ENCODE results near the gene PPM1J.
"Not testable (repeated sequence)": the region's sequence is repeated elsewhere in the genome, so short reads cannot be mapped to it uniquely, and the experiment has no call there.

The PPM1J gene

GRCh38 chr1:112721966-112722524 lies 6.9 kb upstream of the PPM1J start:
- H3K9me3 ChIP-seq (ENCODE audit: control insufficient read depth, low read length), result no peaks in the 10 kb centered on the region
- no peak overlapping the region for H3K4me3 ChIP-seq (ENCODE audit: insufficient read depth, low read depth, low read length)
- 81% methylated on average over 10 of the region's 10 CpGs for WGBS, 2 experiments
- peaks cover 30% of the 10 kb centered on the region for H3K27me3 ChIP-seq (ENCODE audit: control insufficient read depth, insufficient read depth, low read length, poor library complexity, severe bottlenecking)
- no peaks in the 10 kb centered on the region for H3K36me3 ChIP-seq (ENCODE audit: control insufficient read depth, insufficient read depth, low read length)
- no peak overlapping the region for H3K27ac ChIP-seq (ENCODE audit: insufficient read depth, low read depth, low read length, poor library complexity, severe bottlenecking)
- peaks cover 16% of the 10 kb centered on the region for H3K4me1 ChIP-seq (ENCODE audit: control insufficient read depth, insufficient read depth, low read length)

GRCh38 chr1:112721294-112721693 lies 6.2 kb upstream of the PPM1J start:
- H3K9me3 ChIP-seq (ENCODE audit: control insufficient read depth, low read length); H3K36me3 ChIP-seq (ENCODE audit: control insufficient read depth, insufficient read depth, low read length); H3K4me3 ChIP-seq (ENCODE audit: insufficient read depth, low read depth, low read length); H3K27ac ChIP-seq (ENCODE audit: insufficient read depth, low read depth, low read length, poor library complexity, severe bottlenecking): not testable (repeated sequence)
- Histone ChIP-seq H3K4me1 (ENCODE audit: control insufficient read depth, insufficient read depth, low read length) (peaks cover 16% of the 10 kb centered on the region), H3K27me3 (ENCODE audit: control insufficient read depth, insufficient read depth, low read length, poor library complexity, severe bottlenecking) (peaks cover 30% of the 10 kb centered on the region)
- 93% methylated on average over 2 of the region's 2 CpGs for WGBS, 2 experiments

- 77 to 78% methylated on average over 2 to 3 of the region's 3 CpGs for WGBS, 2 experiments
Observed at GRCh38 chr1:112720800-112721199, 5.7 kb upstream of the PPM1J start.

GRCh38 chr1:112719706-112720105 lies 4.6 kb upstream of the PPM1J start:
- Histone ChIP-seq H3K27ac (ENCODE audit: insufficient read depth, low read depth, low read length, poor library complexity, severe bottlenecking) (no peak overlapping the region), H3K36me3 (ENCODE audit: control insufficient read depth, insufficient read depth, low read length) (no peaks in the 10 kb centered on the region), H3K27me3 (ENCODE audit: control insufficient read depth, insufficient read depth, low read length, poor library complexity, severe bottlenecking) (peaks cover 44% of the 10 kb centered on the region), H3K4me3 (ENCODE audit: insufficient read depth, low read depth, low read length) (no peak overlapping the region), H3K4me1 (ENCODE audit: control insufficient read depth, insufficient read depth, low read length) (peaks cover 23% of the 10 kb centered on the region), H3K9me3 (ENCODE audit: control insufficient read depth, low read length) (no peaks in the 10 kb centered on the region)
- 88 to 92% methylated on average over 1 to 2 of the region's 2 CpGs for WGBS, 2 experiments

More at GRCh38 chr1:112720800-112721199, 5.7 kb upstream of the PPM1J start:
- Histone ChIP-seq H3K36me3 (ENCODE audit: control insufficient read depth, insufficient read depth, low read length) (no peaks in the 10 kb centered on the region), H3K27ac (ENCODE audit: insufficient read depth, low read depth, low read length, poor library complexity, severe bottlenecking) (no peak overlapping the region), H3K4me1 (ENCODE audit: control insufficient read depth, insufficient read depth, low read length) (peaks cover 21% of the 10 kb centered on the region), H3K4me3 (ENCODE audit: insufficient read depth, low read depth, low read length) (no peak overlapping the region), H3K9me3 (ENCODE audit: control insufficient read depth, low read length) (no peaks in the 10 kb centered on the region), H3K27me3 (ENCODE audit: control insufficient read depth, insufficient read depth, low read length, poor library complexity, severe bottlenecking) (peaks cover 34% of the 10 kb centered on the region)

- no peaks in the 10 kb centered on the region for H3K36me3 ChIP-seq (ENCODE audit: control insufficient read depth, insufficient read depth, low read length)
- H3K9me3 ChIP-seq (ENCODE audit: control insufficient read depth, low read length), result no peaks in the 10 kb centered on the region
- H3K27ac ChIP-seq (ENCODE audit: insufficient read depth, low read depth, low read length, poor library complexity, severe bottlenecking), result no peak overlapping the region
- peaks cover 51% of the 10 kb centered on the region for H3K27me3 ChIP-seq (ENCODE audit: control insufficient read depth, insufficient read depth, low read length, poor library complexity, severe bottlenecking)
- H3K4me3 ChIP-seq (ENCODE audit: insufficient read depth, low read depth, low read length), result no peak overlapping the region
- WGBS, 2 experiments, result 35% methylated on average over 44 of the region's 44 CpGs
- H3K4me1 ChIP-seq (ENCODE audit: control insufficient read depth, insufficient read depth, low read length), result peaks cover 30% of the 10 kb centered on the region
Observed at GRCh38 chr1:112718691-112719418, 3.7 kb upstream of the PPM1J start.

- Histone ChIP-seq H3K4me3 (ENCODE audit: insufficient read depth, low read depth, low read length) (no peak overlapping the region), H3K27me3 (ENCODE audit: control insufficient read depth, insufficient read depth, low read length, poor library complexity, severe bottlenecking) (peaks cover 56% of the 10 kb centered on the region), H3K27ac (ENCODE audit: insufficient read depth, low read depth, low read length, poor library complexity, severe bottlenecking) (no peak overlapping the region), H3K4me1 (ENCODE audit: control insufficient read depth, insufficient read depth, low read length) (peaks cover 20% of the 10 kb centered on the region), H3K9me3 (ENCODE audit: control insufficient read depth, low read length) (no peaks in the 10 kb centered on the region), H3K36me3 (ENCODE audit: control insufficient read depth, insufficient read depth, low read length) (no peaks in the 10 kb centered on the region)
- WGBS, 2 experiments, result 91 to 92% methylated on average over 1 to 2 of the region's 2 CpGs
Observed at GRCh38 chr1:112717263-112717873, 2.2 kb upstream of the PPM1J start.

GRCh38 chr1:112716133-112716720 lies 1.1 kb upstream of the PPM1J start:
- Histone ChIP-seq H3K4me1 (ENCODE audit: control insufficient read depth, insufficient read depth, low read length) (peaks cover 16% of the 10 kb centered on the region), H3K4me3 (ENCODE audit: insufficient read depth, low read depth, low read length) (peak overlapping the region; percentile 51), H3K36me3 (ENCODE audit: control insufficient read depth, insufficient read depth, low read length) (no peaks in the 10 kb centered on the region), H3K27ac (ENCODE audit: insufficient read depth, low read depth, low read length, poor library complexity, severe bottlenecking) (no peak overlapping the region), H3K9me3 (ENCODE audit: control insufficient read depth, low read length) (no peaks in the 10 kb centered on the region), H3K27me3 (ENCODE audit: control insufficient read depth, insufficient read depth, low read length, poor library complexity, severe bottlenecking) (peaks cover 56% of the 10 kb centered on the region)
- WGBS, 2 experiments, result 19% methylated on average over 13 of the region's 13 CpGs

GRCh38 chr1:112714313-112715263 lies 544 bp downstream of the PPM1J start:
- no peaks in the 10 kb centered on the region for H3K9me3 ChIP-seq (ENCODE audit: control insufficient read depth, low read length)
- 0 to 1% methylated on average over 86 of the region's 86 CpGs for WGBS, 2 experiments
- H3K27me3 ChIP-seq (ENCODE audit: control insufficient read depth, insufficient read depth, low read length, poor library complexity, severe bottlenecking), result peaks cover 43% of the 10 kb centered on the region
- H3K4me1 ChIP-seq (ENCODE audit: control insufficient read depth, insufficient read depth, low read length), result peaks cover 16% of the 10 kb centered on the region
- H3K27ac ChIP-seq (ENCODE audit: insufficient read depth, low read depth, low read length, poor library complexity, severe bottlenecking), result no peak overlapping the region
- H3K36me3 ChIP-seq (ENCODE audit: control insufficient read depth, insufficient read depth, low read length), result no peaks in the 10 kb centered on the region
- peak overlapping the region; percentile 51 for H3K4me3 ChIP-seq (ENCODE audit: insufficient read depth, low read depth, low read length)

GRCh38 chr1:112713466-112714312 lies 1.4 kb downstream of the PPM1J start:
- whole genome bisulfite sequencing, 2 experiments, result 40 to 41% methylated on average over 14 of the region's 14 CpGs

More at GRCh38 chr1:112713466-112714312, 1.4 kb downstream of the PPM1J start:
- Histone ChIP-seq H3K9me3 (ENCODE audit: control insufficient read depth, low read length) (no peaks in the 10 kb centered on the region), H3K36me3 (ENCODE audit: control insufficient read depth, insufficient read depth, low read length) (no peaks in the 10 kb centered on the region), H3K27me3 (ENCODE audit: control insufficient read depth, insufficient read depth, low read length, poor library complexity, severe bottlenecking) (peaks cover 34% of the 10 kb centered on the region), H3K27ac (ENCODE audit: insufficient read depth, low read depth, low read length, poor library complexity, severe bottlenecking) (no peak overlapping the region), H3K4me1 (ENCODE audit: control insufficient read depth, insufficient read depth, low read length) (peaks cover 16% of the 10 kb centered on the region), H3K4me3 (ENCODE audit: insufficient read depth, low read depth, low read length) (peak overlapping the region; percentile 51)
